Stimulated activated CD8-positive, alpha-beta memory T cell treated with anti-CD3 and anti-CD28 coated beads, Interleukin-12 subunit alpha, Interleukin-12 subunit beta, amount 100 ng/mL, for 1 hour (primary cell): ENCODE data around the gene KDM3B.
"Not testable (repeated sequence)": the region's sequence is repeated elsewhere in the genome, so short reads cannot be mapped to it uniquely, and the experiment has no call there.

Experiments used
- DNase-seq: peaks from one replicate; pipeline ENCODE4 v3.0.0-alpha.2; 2020; ENCODE audit warnings: low read depth

Gene KDM3B

GRCh38 chr5:138468133-138468965 is 115.9 kb downstream of the KDM3B start:
- peak; percentile 44 for DNase-seq

- no peak for DNase-seq
Measured at GRCh38 chr5:138468966-138469539, 116.6 kb downstream of the KDM3B start.

- peak; percentile 83 for DNase-seq
Measured at GRCh38 chr5:138469540-138470321, 117.2 kb downstream of the KDM3B start.

DNA sequence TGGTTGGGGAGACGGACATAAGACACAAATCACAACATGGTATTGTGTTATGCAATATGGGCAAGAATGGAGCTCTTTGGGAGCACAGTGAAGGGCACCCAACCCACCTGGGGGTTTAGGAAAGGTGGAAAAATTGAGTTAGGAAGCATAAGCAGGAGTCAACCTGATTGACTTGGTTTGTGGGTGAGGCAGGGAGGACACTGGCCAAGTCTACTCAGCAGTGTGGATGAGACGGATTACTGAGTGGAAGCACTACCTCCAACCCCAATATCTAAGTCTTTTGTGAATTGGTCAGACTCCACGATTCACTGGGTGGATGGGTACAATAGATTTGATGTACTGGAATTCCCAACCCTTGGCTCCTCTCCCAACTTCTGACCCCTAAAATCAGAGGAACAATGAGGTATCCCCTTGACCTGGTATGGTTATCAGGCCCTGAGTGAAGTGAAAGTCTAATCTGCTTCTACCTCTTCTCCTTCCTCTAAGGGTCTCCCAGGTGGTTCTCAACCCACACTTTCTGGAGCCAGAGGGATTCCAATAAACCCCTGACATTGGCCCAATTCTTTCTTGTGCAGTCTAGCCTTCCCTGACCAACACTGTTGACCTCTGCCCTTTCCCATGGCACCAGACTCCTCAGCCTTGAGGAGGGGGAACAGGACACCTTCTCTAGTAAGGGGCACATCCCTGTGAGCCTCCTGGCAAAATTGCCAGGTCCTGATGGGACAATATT is 118.0 kb downstream of the KDM3B start:
- DNase-seq = peak; percentile 19

DNA sequence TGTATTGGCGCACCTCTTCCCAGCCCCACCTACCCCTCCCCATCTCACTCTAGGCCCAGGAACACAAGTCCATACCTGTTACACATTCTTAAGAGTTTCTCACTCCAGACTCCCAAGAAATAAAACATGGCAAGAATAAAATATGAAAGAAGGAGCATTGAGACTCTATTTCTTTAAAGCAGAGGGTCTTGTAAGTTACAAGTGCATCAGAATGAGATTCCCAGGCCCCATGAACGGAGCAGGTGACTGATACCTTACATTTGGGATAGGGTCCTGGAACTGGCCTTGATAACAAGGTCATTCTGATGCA is 118.5 kb downstream of the KDM3B start:
- DNase-seq = no peak

DNA sequence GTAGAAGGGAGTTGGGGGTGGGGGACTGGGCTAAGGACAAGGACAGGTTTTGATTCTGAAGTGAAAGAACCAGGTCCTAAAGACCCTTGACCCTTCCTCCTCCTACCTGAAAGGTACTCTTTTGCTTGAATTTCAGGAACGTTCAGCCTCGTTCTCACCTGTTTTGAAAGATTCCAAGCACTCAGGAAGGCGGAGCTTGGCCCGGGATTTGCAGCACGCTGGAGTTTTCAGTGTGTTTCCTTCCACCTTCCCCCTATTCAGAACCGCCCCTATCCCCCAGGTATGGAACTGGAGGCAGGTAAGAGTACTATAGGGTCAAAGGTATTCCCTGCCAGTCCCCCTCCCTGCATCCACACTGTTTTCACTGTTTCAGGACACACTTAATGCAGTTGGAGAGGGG is 119.9 kb downstream of the KDM3B start:
- no peak for DNase-seq

GRCh38 chr5:138473151-138473550 is 120.7 kb downstream of the KDM3B start:
- not testable (repeated sequence) for DNase-seq

DNA sequence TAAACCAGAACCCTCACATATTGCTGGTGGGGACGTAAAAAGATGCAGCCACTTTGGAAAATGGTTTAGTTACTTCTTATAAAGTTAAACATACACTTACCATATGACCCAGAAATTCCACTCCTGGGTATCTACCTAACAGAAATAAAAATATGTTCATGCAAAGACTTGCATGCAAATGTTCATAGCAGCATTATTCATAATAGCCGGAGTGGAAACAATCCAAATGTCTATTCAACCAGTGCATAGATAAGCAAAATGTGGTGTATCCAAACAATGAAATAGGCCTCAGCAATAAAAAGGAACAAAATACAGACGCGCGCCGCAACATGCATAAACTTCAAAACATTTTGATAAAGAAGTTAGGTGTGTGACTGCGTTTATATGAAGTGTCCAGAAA is 124.4 kb downstream of the KDM3B start:
- no peak for DNase-seq

DNA sequence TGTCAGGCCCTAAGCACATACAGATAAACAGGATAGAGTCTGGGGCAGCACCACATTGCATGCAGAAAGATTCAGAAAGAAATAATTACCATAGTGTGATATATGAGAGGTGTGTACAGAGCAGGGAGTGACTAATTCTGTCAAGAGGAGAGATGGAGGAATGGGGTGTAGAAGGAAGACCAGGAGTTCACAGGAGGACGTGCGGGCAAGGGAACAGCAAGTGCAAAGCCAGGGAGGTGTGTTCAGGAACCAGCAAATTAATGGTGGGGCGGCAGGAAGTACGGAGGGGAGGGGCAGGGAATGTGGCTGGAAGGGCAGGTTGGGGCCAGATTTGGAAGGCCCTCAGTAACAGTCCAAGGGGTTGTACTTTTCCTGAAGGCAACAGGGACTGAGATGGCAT is 130.2 kb downstream of the KDM3B start:
- no peak for DNase-seq
